Measurements from ENCODE around the gene RIMBP2.

GRCh38 chr12:130499474-130499873 lies 216.6 kb downstream of the RIMBP2 start:
- TF ChIP-seq HOXA7 (CRISPR knock-in tag; IDR thresholded peaks at IDR 0.05; ENCODE audit: borderline replicate concordance) (no peak), ZNF138 (tag by site-specific recombination; IDR thresholded peaks at IDR 0.05; ENCODE audit: borderline replicate concordance) (no peak), CTCF (tag by site-specific recombination; IDR thresholded peaks at IDR 0.05) (no peak), ZNF311 (tag by site-specific recombination; IDR thresholded peaks at IDR 0.05; ENCODE audit: borderline replicate concordance) (no peak), ZNF529 (tag by site-specific recombination; IDR thresholded peaks at IDR 0.05; ENCODE audit: insufficient replicate concordance) (no peak)

Data from HEK293 (cell line).